Stomach (tissue), 4 donors: ENCODE data around the gene GABBR1.

Experiments
- EP300 ChIP-seq: sonication (generic); formaldehyde crosslinking; IDR thresholded peaks from one replicate; pipeline ENCODE4 v1.6.1; 2017; ENCODE audit warnings: antibody characterized with exemption
- POLR2A ChIP-seq, 4 donors: fragments of 450-650 bp; IDR thresholded peaks; one replicate each; pipeline ENCODE4 v1.6.1; 2016; ENCODE audit warnings: antibody characterized with exemption in 4 of 4, control low read depth in 2 of 4, mild to moderate bottlenecking in 1 of 4, moderate library complexity in 1 of 4
- POLR2AphosphoS5 ChIP-seq, 3 donors: sonication (generic); formaldehyde crosslinking; IDR thresholded peaks; one replicate each; pipeline ENCODE4 v1.6.1; 2016; ENCODE audit warnings: antibody characterized with exemption in 3 of 3
- TF ChIP-seq, protein P1 (sequence below), 7 experiments: fragments of 450-650 bp in 4 of 7; fragments of 200-600 bp in 3 of 7; sonication (generic) in 3 of 7; IDR thresholded peaks; one replicate each; pipeline ENCODE4 v1.5.1; 2016 to 2019; ENCODE audit warnings: antibody characterized with exemption in 7 of 7, control low read depth in 2 of 7, mild to moderate bottlenecking in 1 of 7

DNA sequence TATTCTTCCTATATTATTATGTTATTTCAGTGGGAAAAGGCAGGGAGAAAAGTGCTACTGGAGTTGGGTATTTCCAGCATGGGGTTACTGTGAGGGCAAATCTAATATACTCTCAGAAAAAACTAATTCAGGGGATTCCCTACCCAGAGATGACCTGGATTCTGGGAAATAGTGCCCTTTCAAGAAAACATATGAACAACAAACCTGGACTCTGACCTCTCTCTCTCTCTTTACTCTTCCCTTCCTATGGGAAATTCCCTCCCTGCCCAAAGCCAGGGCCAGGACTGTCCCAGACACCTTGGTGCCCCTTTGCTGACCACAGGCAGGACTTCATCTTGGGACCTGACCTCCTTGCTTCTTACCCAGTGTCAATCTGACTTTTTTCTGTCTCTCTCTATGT lies 71.9 kb downstream of the GABBR1 start:
- TF ChIP-seq EP300, result no peak
- no peak for TF ChIP-seq POLR2A (IDR thresholded peaks at IDR 0.05)
- TF ChIP-seq, protein P1, sequence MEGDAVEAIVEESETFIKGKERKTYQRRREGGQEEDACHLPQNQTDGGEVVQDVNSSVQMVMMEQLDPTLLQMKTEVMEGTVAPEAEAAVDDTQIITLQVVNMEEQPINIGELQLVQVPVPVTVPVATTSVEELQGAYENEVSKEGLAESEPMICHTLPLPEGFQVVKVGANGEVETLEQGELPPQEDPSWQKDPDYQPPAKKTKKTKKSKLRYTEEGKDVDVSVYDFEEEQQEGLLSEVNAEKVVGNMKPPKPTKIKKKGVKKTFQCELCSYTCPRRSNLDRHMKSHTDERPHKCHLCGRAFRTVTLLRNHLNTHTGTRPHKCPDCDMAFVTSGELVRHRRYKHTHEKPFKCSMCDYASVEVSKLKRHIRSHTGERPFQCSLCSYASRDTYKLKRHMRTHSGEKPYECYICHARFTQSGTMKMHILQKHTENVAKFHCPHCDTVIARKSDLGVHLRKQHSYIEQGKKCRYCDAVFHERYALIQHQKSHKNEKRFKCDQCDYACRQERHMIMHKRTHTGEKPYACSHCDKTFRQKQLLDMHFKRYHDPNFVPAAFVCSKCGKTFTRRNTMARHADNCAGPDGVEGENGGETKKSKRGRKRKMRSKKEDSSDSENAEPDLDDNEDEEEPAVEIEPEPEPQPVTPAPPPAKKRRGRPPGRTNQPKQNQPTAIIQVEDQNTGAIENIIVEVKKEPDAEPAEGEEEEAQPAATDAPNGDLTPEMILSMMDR (IDR thresholded peaks at IDR 0.05), result no peak
- no peak for TF ChIP-seq POLR2AphosphoS5 (IDR thresholded peaks at IDR 0.05)
